Measurements from ENCODE around the gene TOX2.
A peak's percentile ranks its signal among the peaks of the same experiment; 100 is the strongest.

TOX2 gene

GRCh38 chr20:43914311-43915210 lies at the start of gene TOX2:
TSS of gene TOX2 (plus strand) at chr20:43914852. CDS start at chr20:43914892, 40 bp downstream.
- peak in 1 of 2 donors; percentile 27 for DNase-seq (ENCODE audit: low read depth in 1 of 2, low spot score in 1 of 2)

- DNase-seq (ENCODE audit: low read depth in 1 of 2, low spot score in 1 of 2), result no peak
Measured at GRCh38 chr20:43868091-43868490, 46.6 kb upstream of the TOX2 start.

GRCh38 chr20:43870484-43870883 lies 44.2 kb upstream of the TOX2 start:
- no peak for DNase-seq (ENCODE audit: low read depth in 1 of 2, low spot score in 1 of 2)

- DNase-seq (ENCODE audit: low read depth in 1 of 2, low spot score in 1 of 2), result no peak
Measured at GRCh38 chr20:43878776-43879175, 35.9 kb upstream of the TOX2 start.

- DNase-seq (ENCODE audit: low read depth in 1 of 2, low spot score in 1 of 2), result no peak
Measured at GRCh38 chr20:43893930-43894329, 20.7 kb upstream of the TOX2 start.

GRCh38 chr20:43894491-43894890 lies 20.2 kb upstream of the TOX2 start:
- no peak for DNase-seq (ENCODE audit: low read depth in 1 of 2, low spot score in 1 of 2)

- DNase-seq (ENCODE audit: low read depth in 1 of 2, low spot score in 1 of 2), result no peak
Measured at GRCh38 chr20:43895235-43895634, 19.4 kb upstream of the TOX2 start.

GRCh38 chr20:43899274-43900120 lies 15.2 kb upstream of the TOX2 start:
- no peak for DNase-seq (ENCODE audit: low read depth in 1 of 2, low spot score in 1 of 2)

- DNase-seq (ENCODE audit: low read depth in 1 of 2, low spot score in 1 of 2), result no peak
Measured at GRCh38 chr20:43900121-43900466, 14.6 kb upstream of the TOX2 start.

- DNase-seq (ENCODE audit: low read depth in 1 of 2, low spot score in 1 of 2), result no peak
Measured at GRCh38 chr20:43900496-43900895, 14.2 kb upstream of the TOX2 start.

- DNase-seq (ENCODE audit: low read depth in 1 of 2, low spot score in 1 of 2), result no peak
Measured at GRCh38 chr20:43901296-43901695, 13.4 kb upstream of the TOX2 start.

GRCh38 chr20:43903953-43904826 lies 10.5 kb upstream of the TOX2 start:
- no peak for DNase-seq (ENCODE audit: low read depth in 1 of 2, low spot score in 1 of 2)

- DNase-seq (ENCODE audit: low read depth in 1 of 2, low spot score in 1 of 2), result no peak
Measured at GRCh38 chr20:43904827-43905177, 9.8 kb upstream of the TOX2 start.

- DNase-seq (ENCODE audit: low read depth in 1 of 2, low spot score in 1 of 2), result no peak
Measured at GRCh38 chr20:43906505-43907034, 8.1 kb upstream of the TOX2 start.

- DNase-seq (ENCODE audit: low read depth in 1 of 2, low spot score in 1 of 2), result no peak
Measured at GRCh38 chr20:43909211-43909610, 5.4 kb upstream of the TOX2 start.

GRCh38 chr20:43909720-43910119 lies 4.9 kb upstream of the TOX2 start:
- no peak for DNase-seq (ENCODE audit: low read depth in 1 of 2, low spot score in 1 of 2)

GRCh38 chr20:43910564-43910963 lies 4.1 kb upstream of the TOX2 start:
- no peak for DNase-seq (ENCODE audit: low read depth in 1 of 2, low spot score in 1 of 2)

GRCh38 chr20:43911066-43911465 lies 3.6 kb upstream of the TOX2 start:
- no peak for DNase-seq (ENCODE audit: low read depth in 1 of 2, low spot score in 1 of 2)

GRCh38 chr20:43913291-43914025 lies 1.2 kb upstream of the TOX2 start:
- DNase-seq (ENCODE audit: low read depth in 1 of 2, low spot score in 1 of 2), result no peak

Data from activated T-helper 1 cell treated with anti-CD3 and anti-CD28 coated beads, Interleukin-2, amount 50 U/mL, for 16 hours (primary cell).